ENCODE measurements around the gene TIMELESS. TPM values are rescaled to one million over a fixed set of nuclear protein-coding genes. Genes with fewer than 3 reads are reported as not detected.

Gene TIMELESS
- total RNA-seq, 3 donors from 2014 or later, result 7.7 to 14.3 (median 8.4) TPM

GRCh38 chr12:56417739-56418138, 31.5 kb downstream of the TIMELESS start:
- Histone ChIP-seq H3K9me3 (no peaks in the 10 kb centered on the region), H3K36me3 (ENCODE audit: low read depth) (no peaks in the 10 kb centered on the region), H3K4me3 (no peak overlapping the region), H3K4me1 (ENCODE audit: low read depth) (no peaks in the 10 kb centered on the region)
- DNase-seq (no peak), ATAC-seq (no peak)
- no peak for TF ChIP-seq CTCF (IDR thresholded peaks at IDR 0.05)
- intact Hi-C loops (cut with DNase I, micrococcal nuclease), result no loop called here

DNA sequence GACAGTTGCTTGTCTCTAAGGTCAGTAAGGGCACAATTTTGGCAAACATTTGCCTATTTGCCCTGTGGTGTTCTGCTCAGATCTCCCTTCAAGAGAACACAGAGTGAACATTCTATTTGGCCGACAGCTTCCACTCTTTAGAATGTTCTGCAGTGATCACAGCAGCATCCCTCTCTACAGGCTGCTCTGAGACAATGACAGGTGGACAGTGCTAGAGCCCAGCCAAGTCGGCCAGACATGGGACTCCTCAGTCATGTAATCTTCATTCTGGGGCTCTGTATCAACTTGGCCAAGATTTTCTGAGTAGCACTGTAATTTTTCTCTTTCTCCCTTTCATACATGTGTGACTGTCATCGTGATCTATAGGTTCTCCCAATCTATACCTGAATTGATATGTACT, 34.8 kb downstream of the TIMELESS start:
- no peak for ATAC-seq
- TF ChIP-seq CTCF (IDR thresholded peaks at IDR 0.05), result no peak

GRCh38 chr12:56413392-56413791, 35.8 kb downstream of the TIMELESS start:
- no peaks in the 10 kb centered on the region for H3K36me3 ChIP-seq (ENCODE audit: low read depth)
- no peaks in the 10 kb centered on the region for H3K4me1 ChIP-seq (ENCODE audit: low read depth)
- intact Hi-C loops (cut with DNase I, micrococcal nuclease), result no loop called here
- no peak for DNase-seq
- ATAC-seq, result no peak
- TF ChIP-seq CTCF (IDR thresholded peaks at IDR 0.05), result no peak
- H3K9me3 ChIP-seq, result no peaks in the 10 kb centered on the region
- H3K4me3 ChIP-seq, result no peak overlapping the region

More for the DNA sequence above, 34.8 kb downstream of the TIMELESS start:
- DNase-seq, result no peak
- Histone ChIP-seq H3K9me3 (no peaks in the 10 kb centered on the region), H3K4me1 (ENCODE audit: low read depth) (no peaks in the 10 kb centered on the region), H3K4me3 (no peak overlapping the region), H3K36me3 (ENCODE audit: low read depth) (no peaks in the 10 kb centered on the region)
- intact Hi-C loops (cut with DNase I, micrococcal nuclease), result no loop called here

DNA sequence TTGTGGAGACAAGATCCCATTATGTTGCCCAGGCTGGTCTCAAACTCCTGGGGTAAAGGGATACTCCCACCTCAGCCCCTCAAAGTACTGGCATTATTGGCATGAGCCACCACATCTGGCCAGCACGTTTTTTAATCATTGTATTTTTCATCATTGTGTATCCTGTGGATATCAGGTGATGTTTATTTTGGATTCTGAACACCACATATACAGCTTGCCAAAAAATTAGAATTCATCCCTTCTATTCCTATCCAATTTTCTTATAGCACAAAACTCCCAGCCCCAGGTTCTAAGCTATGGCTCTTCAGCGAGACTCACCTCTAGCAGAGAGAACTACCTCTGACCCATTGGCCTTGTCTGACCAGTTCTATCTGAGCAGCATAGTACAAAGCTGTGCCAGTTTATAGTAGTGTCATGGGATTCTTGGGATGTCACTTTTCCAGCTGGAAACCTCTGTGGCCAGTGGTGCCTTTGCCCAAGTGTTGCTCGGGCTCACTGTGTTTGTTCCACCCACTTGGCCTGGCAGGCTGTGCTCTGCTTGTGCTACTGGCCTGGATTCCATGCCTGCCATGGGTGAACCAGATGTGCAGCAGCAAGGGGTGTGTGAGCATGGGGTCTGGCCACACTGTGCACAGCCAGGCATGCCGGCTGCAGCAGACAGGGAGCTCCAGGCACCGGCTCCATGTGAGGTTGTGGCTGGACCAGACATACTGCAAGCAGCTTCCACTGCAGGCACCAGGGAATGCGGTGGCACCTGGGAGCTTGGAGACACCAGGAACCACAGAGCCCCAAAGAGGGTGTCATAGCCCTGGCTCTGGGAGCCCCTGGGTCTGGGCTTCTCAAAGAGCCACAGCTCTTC, 37.2 kb downstream of the TIMELESS start:
- ATAC-seq, result no peak
- no peak for DNase-seq
- H3K9me3 ChIP-seq, result no peaks in the 10 kb centered on the region
- H3K36me3 ChIP-seq (ENCODE audit: low read depth), result no peaks in the 10 kb centered on the region
- no peak for TF ChIP-seq CTCF (IDR thresholded peaks at IDR 0.05)
- no peaks in the 10 kb centered on the region for H3K4me1 ChIP-seq (ENCODE audit: low read depth)
- H3K4me3 ChIP-seq, result no peak overlapping the region
- intact Hi-C loops (cut with DNase I, micrococcal nuclease), result no loop called here

GRCh38 chr12:56410768-56411167, 38.5 kb downstream of the TIMELESS start:
- intact Hi-C loops (cut with DNase I, micrococcal nuclease), result no loop called here
- no peak for ATAC-seq
- no peak for TF ChIP-seq CTCF (IDR thresholded peaks at IDR 0.05)

More at GRCh38 chr12:56410768-56411167, 38.5 kb downstream of the TIMELESS start:
- H3K4me3 ChIP-seq, result no peak overlapping the region
- no peak for DNase-seq
- no peaks in the 10 kb centered on the region for H3K9me3 ChIP-seq
- no peaks in the 10 kb centered on the region for H3K36me3 ChIP-seq (ENCODE audit: low read depth)
- no peaks in the 10 kb centered on the region for H3K4me1 ChIP-seq (ENCODE audit: low read depth)

Data from mucosa of descending colon (tissue), 3 donors.